AG10803 (cell line): ENCODE measurements around the gene ETV3L.

Experiments
- DNase-seq: peaks from one replicate; pipeline ENCODE4 v3.0.0; 2010; ENCODE audit warnings: low read depth
- H3K4me3 ChIP-seq: 2 replicates; pipeline ENCODE4 v1.5.1; 2011; ENCODE audit warnings: mild to moderate bottlenecking, low read length, control low read depth
- CTCF ChIP-seq: conservative IDR thresholded peaks from 2 replicates; pipeline ENCODE4 v1.5.1; 2011; ENCODE audit warnings: mild to moderate bottlenecking, low read length, control low read depth, inconsistent platforms

ETV3L gene

GRCh38 chr1:157132616-157133167 is 33.1 kb upstream of the ETV3L start:
- no peak for DNase-seq
- no peak overlapping the region for H3K4me3 ChIP-seq
- TF ChIP-seq CTCF: no peak

- no peak overlapping the region for H3K4me3 ChIP-seq
- DNase-seq: no peak
- TF ChIP-seq CTCF: no peak
Observed at GRCh38 chr1:157132111-157132510, 32.5 kb upstream of the ETV3L start.

- no peak overlapping the region for H3K4me3 ChIP-seq
- no peak for TF ChIP-seq CTCF
- DNase-seq: no peak
Observed at GRCh38 chr1:157131281-157131680, 31.7 kb upstream of the ETV3L start.

- DNase-seq: no peak
- no peak overlapping the region for H3K4me3 ChIP-seq
- no peak for TF ChIP-seq CTCF
Observed at GRCh38 chr1:157124855-157125254, 25.2 kb upstream of the ETV3L start.

GRCh38 chr1:157119448-157119847 is 19.8 kb upstream of the ETV3L start:
- TF ChIP-seq CTCF: no peak
- no peak for DNase-seq
- no peak overlapping the region for H3K4me3 ChIP-seq

GRCh38 chr1:157119008-157119407 is 19.4 kb upstream of the ETV3L start:
- H3K4me3 ChIP-seq: no peak overlapping the region
- no peak for DNase-seq
- TF ChIP-seq CTCF: no peak

- H3K4me3 ChIP-seq: no peak overlapping the region
- TF ChIP-seq CTCF: no peak
- DNase-seq: no peak
Observed at GRCh38 chr1:157117527-157118057, 18.0 kb upstream of the ETV3L start.
